ENCODE results near the gene COMMD1.
"Not testable (repeated sequence)": the region's sequence is repeated elsewhere in the genome, so short reads cannot be mapped to it uniquely, and the experiment has no call there.

Gene COMMD1

DNA sequence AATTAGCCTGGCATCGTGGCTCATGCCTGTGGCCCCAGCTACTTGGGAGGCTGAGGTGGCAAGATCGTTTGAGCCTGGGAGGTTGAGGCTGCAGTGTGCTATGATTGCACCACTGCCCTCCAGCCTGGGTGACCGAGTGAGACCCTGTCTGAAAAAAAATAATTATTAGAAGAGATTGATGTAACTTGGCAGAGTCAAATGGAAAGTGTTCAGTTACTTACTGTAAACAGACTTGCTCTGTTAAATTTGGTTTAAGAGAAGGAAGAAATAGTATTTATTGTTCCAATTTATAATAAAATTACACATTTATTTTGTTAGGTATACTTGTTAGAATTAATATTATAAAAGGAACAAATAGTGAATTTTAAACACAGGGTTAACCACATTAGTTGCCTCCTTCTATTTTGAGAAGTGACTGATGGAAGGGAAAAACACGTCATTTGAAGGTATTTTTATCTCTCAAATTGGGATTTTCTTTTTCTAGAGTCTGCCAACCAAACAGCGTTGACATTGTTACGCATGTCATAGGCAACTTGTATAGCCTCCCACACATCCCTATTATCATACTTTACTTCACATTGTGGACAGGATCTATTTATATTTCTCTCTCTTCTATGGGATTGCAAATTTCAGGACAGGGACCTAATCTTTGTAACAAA lies 171.6 kb downstream of the COMMD1 start:
- DNase-seq: no peak

DNA sequence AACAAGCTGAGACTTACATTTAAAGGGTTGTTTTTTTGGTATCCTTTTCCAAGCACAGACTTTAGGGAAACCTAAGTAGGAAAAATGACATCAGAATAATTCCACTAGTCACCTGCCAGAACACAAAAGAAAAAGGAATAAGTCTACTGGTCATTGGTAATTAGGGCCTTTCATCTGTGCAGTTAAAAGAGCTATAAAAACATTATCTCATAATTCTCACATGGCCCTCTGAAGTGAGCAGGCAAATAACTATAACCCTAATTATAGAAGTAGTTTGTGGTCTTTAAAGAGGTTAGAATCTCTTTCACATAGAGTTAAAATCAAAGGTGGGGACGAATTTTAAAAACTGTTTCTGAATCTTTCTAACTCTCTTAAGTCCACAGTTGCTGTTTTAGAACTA lies 179.3 kb downstream of the COMMD1 start:
- DNase-seq: peak; percentile 12

DNA sequence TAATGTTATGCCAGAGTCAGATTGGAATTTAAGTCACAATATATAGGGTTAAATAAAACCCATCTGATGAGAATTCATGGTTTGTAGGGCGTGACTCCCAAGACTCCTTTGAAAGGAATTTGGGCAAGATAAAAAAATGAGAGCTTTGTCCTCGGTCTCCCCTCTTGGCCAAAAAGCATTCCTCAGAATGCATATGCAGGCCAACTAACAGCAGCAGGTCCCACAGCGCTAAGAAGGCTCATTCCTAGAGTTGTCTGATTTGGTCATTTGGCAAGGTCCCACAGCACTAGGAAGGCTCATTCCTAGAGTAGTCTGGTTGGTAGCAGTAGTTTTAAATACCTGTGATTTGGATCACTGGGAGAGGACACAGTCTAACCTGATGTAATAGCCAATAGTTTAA lies 184.2 kb downstream of the COMMD1 start:
- DNase-seq: no peak

DNA sequence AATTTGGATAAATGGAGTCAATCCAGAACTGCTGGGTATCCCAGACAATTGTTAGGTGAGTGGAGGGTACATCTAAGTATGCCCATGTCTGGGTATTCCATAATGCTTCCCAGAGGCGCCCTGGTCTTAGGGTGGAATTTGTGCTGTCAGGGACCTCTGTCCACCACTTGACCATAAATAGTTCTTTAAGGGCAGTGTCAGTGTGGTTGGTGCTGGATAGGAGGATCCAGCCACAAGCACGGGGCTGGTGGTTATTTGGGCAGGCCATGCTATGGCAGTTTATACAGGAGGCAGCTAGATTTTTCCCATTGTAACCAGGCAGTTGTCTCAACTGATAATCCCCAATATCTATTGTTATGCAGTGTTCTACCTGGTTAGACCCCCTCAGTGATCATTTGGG lies 186.0 kb downstream of the COMMD1 start:
- no peak for DNase-seq

DNA sequence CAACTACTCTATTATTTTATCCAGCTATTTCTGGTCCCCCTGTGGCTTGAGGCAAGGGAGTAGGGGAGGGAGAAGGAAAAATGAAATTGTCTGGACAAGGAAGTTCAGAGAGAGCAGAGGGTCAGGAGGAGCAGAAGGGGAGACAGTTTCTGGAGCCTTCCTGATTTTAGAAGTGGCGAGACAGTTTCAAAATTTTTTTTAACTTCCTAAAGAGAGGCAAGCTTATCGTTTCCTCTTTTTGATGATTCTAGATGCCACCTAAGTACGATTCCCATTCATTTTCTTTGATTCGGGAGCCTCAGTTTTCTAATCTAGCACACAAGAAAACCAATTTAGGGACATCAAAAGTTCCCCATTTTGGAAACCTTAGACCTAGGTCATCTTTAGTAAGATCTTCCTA lies 193.6 kb downstream of the COMMD1 start:
- no peak for DNase-seq

DNA sequence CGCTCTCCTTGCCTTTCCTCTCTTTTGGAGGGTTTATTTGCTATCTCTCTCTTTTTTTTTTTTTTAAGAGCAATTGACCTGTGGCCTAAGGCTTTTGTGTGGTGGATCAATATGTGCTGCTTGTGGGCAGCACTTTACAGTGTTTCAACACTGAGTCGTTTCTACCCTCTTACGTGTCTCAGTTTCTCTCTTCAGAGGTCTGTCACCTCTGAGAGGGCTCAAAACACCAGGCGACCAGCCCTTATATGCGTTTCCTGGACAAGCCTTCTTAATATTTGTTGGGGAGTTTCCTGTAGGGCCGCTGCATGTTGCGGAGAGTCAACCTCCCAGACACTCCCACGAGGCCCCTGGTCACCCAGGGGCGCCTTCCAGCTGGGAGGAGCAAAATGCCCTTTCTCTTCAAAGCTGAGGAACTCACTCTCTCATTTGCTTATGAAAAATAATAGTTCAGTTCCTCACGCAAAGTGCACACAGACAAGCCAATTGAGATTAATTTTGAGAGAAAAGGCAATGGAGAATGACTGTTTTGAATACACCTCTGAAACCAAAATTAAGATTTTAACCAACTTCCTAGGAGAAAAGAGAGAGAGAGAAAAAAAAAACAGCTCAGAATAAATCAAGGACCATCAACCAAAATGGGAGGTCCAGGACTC lies 194.2 kb downstream of the COMMD1 start:
- no peak for DNase-seq

DNA sequence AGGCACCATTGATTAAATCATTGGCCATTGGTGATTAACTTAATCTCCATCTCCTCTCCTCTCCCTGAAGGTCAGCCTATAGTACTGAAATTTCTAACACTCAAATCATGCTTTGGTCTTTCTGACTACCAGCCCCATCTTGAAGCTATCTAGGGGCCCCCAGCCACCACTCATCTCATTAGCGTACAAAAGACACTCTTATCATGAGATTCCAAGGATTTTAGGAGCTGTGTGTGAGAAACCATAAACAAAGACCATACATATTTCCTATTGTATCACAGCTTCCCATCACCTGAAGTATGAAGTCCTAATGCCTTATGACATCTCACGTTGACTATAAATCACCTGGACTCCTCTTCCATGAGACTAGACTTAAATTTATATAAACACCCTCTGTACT lies 196.4 kb downstream of the COMMD1 start:
- no peak for DNase-seq

DNA sequence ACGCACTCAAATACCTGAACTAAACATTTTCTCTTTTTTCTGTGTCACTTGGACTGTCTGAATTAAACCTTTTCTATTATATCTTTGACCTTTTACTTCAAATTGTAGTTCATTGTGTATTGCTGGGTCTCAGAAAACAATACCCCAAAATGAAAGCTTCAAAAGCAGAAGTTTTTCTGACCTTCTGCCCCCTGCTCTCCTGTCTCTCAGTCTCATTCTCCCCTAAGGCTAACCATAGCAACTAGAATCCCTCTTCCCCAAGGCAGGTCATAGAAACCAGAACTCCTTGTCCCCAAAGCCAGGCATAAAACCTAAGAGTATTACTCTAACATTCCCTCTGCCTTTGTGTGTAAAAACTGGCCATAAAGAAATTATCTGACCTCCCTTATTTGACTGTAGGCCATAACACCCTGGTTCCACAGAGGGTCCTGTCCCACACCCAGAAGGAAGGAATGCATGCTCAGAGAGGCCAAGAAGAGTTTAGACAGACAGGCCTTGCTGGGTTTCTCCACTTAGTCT lies 197.0 kb downstream of the COMMD1 start:
- DNase-seq: no peak

DNA sequence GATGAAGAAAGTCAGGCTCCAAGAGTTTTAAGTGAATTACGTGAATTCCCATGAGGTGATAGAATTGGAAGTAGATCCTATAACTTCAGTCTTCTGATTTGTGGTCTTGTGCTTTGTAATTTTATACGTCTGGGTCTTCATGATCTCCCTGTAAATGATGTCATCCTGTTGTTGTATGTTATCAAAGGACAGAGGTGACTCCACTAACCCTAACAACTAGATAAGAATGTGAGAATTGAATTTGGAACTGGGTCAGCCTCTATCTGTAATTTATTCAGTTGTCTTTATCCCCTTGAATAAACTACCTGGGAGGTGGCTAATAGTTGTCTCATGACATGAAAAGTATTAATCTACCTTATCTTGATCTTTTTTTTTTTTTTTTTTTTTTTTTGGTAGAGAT lies 204.1 kb downstream of the COMMD1 start:
- no peak for DNase-seq

DNA sequence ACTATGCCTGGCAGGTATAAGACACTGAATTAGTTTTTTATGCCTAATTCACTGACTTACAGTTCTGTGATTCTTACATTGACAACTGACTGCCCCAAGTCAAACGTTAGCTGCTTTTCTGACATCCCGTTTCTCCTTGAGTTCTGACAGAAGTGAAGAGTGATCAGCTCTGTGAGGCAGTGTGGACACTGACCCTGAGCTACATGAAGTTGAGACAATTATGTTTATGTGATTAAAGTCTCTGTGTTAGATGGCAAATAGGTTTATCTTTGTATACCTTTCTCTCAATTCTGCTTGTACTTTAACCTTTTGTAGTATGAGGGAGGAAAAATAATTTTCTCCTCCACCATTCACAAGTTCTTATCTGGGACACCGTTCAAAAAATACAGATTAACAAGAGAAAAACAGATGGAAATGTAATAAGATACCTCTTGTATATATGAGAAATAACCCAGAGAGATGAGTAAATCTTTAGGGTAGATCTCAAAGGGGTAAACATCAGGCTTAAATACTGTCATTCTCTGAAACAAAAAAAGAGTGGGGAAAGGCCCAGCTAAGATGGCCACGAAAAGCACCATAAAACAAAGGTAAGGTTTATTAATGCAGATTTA lies 205.0 kb downstream of the COMMD1 start:
- no peak for DNase-seq

DNA sequence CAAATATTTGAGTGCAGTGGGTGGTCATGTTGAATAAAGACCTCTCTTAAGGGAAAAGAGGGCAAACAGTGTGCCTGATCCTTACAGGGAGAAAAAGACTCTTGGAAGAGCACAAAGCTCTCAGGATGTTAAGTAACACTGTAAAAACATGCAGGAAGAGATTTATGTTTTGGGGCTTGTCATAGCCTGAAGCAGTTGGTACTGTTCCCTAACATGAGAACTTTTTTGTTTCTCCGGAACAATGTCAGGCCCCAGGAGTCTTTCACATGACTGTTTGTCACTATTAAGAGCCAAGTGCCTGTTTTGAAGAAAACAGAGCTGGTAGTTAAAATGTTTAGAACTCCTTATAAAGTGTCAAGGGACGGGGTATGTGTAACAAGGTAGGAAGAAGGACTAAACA lies 206.7 kb downstream of the COMMD1 start:
- no peak for DNase-seq

DNA sequence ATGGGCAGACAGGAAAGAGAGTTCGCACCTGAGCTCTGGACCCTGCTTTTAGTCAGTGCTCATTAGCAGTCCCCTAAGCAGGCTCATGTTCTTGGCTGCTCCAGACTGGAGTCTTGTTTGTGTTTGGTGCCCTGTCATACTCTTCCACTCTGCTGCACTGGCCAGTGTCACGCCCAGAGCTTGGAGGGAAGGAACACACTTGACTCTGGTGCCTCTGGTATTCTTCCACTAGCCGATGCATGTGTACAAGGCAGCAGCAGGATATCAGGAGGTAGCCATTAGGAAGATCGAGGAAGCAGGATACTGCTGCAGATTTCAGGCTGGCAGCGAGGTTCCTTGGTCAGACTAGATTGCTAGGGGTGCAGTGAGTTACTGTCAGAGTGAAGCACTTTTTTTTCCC lies 209.1 kb downstream of the COMMD1 start:
- no peak for DNase-seq

DNA sequence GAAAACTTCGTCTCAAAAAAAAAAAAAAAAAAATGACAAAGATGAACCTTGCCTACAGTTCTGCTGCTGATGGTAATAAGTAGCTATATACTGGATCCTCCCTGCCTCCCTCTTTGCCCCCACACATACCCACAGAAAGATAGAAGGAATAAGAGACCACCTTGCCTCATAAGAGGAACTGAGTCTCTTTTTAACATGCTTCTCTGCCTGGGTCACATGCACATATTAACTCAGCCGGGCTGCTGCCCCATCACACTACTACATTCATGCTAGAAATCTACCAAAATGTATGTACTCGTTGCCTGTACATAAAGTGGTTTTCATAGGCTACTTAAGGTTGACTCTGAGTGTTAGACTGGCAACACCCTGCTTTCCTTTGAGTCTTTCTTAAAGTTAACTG lies 211.5 kb downstream of the COMMD1 start:
- no peak for DNase-seq

DNA sequence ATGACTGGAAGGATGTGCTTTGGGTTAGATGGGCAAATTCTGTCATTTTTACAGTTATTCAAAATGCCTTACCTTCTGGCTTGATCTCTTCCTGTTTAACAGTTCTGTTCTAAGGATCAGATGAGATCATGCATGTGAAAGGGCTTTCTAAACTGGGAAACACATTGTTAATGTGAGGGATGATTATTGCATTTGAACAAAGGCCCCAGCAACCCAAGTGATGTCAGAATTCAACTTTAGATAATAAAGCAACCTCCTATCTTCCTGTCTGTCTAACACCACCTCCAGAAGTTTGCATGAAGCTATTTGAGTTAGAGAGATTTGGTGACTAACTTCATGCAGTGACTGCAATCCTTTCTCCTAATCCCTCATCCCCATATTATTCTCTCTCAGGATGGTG lies 212.7 kb downstream of the COMMD1 start:
- DNase-seq: no peak

DNA sequence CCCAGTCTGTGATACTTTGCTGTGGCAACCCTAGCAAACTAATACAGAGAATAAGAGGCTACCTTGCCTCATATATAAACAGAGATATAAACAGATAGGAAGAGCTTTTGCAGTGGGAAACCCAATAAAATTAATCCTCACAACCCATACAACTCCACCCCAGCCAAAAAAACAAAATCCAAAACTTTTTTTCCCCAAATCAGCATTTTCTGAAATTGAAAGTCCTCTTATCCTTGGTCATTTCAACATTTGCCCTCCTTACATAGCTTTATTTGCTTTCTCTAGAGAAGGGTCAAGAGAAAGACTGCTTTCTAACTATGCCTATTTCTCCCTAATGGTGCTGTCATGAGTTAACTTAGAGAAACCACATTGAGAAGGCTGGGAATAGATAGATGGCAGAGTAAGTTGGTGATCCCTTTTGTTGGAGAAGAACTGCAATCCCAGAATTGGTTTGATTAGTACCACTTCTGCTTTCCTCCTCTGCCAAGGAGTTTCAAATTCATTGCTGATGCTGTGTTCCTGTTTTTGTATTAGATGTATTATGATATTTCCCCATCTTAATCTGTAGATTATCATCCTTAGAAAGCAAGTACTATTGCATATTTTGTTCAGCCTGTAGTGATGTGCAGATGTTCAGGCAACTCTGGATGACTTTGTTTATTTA lies 214.0 kb downstream of the COMMD1 start:
- no peak for DNase-seq

DNA sequence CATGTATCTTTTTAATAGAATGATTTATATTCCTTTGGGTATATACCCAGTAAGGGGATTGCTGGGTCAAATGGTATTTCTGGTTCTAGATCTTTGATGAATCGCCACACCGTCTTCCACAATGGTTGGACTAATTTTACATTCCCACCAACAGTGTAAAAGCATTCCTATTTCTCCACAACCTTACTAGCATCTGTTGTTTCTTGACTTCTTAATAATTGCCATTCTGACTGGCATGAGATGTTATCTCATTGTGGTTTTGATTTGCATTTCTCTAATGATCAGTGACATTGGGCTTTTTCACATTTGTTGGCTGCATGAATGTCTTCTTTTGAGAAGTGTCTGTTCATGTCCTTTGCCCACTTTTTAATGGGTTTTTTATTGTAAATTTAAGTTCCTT lies 220.8 kb downstream of the COMMD1 start:
- not testable (repeated sequence) for DNase-seq

DNA sequence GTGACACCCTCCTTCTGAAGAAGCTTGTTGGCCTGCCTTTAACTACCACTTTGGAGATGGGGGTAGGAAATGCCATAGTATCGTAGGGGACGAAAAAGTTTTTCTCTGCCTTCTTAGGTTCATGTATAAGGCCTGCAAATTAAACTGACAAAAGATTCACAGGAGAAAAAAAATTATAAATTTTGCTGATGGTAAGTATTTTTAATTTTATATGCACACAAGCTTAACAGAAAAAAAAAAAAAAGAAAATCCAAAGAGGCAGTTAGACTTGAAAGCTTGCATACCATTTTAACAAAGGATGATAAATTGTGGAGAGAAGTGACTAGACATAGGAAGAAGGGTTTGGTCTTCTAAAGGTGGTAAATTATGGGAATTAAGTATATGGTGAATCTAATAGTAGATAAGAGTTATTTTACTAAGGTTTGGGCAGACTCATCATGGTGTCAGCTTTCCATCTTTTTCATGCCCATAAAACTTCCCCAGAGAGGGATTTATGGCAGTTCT lies 227.9 kb downstream of the COMMD1 start:
- no peak for DNase-seq

DNA sequence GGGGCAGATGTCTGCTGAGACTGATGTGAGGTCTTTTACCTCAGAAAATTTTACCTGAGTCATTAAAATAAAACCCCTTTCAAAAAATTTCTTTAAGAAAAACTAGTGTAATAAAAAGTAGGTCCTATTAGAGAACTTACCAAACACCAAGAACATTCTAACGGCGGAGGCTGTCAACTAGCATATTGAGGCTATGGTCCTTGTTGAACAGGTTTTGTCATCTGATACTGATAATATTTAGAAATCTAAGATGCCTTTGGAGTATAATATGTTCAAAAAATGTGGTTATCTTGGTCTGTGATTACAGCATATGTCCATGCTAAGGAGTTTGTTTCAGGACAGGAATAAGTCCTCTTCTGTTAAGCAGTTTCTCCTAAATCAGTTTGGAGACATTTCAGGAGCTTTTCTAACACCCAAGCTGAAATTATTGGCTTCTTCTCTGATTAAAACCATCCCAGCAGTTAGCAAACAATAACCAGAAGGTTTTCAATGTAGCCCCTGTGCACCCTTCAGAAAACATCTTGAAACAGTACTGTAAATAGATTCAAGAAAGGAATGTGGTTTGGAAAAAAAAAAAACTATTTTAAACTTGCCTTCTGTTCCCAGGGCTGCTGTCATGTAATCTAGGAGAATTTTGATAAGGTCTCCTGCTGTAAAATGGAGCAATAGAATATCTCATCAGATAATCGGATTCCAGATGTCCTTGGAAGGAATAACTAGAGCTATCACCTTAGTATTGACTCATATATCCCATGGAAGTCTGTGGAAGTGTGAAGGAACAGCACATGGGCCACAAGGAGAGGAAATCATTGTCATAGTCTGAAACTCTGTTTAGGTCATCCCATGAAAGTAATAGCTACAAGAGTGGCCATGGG lies 231.7 kb downstream of the COMMD1 start:
- no peak for DNase-seq

DNA sequence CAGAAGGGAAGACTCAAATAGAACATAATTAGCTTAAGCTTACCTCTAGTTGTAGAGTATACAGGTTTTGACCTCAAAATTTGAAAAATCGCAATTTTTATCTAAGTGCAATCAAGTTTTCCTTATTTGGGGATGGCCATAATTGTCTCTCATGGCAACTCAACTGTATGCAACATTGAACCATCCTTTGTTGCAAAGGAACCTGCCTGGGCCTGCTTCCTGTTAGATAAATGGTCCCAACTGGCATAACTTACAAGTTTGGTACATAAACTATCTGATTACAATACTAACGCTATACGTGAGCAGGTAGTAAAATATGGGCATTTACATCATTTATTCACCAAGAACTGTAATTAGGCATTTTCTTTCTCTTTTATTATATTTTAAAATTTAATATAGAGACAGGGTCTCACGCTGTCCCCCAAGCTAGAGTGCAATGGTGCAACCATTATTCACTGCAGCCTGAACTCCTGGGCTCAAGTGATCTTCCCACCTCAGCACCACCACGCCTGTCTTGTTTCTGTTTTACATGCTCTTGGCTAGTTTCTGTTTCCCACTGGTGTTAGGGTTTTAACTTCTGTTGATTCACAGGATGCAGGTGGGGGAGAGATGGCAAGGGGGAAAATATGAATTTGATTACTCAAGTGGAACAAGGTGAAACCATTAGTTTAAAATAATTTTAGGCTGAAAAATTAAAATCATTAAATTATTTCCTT lies 235.1 kb downstream of the COMMD1 start:
- no peak for DNase-seq

DNA sequence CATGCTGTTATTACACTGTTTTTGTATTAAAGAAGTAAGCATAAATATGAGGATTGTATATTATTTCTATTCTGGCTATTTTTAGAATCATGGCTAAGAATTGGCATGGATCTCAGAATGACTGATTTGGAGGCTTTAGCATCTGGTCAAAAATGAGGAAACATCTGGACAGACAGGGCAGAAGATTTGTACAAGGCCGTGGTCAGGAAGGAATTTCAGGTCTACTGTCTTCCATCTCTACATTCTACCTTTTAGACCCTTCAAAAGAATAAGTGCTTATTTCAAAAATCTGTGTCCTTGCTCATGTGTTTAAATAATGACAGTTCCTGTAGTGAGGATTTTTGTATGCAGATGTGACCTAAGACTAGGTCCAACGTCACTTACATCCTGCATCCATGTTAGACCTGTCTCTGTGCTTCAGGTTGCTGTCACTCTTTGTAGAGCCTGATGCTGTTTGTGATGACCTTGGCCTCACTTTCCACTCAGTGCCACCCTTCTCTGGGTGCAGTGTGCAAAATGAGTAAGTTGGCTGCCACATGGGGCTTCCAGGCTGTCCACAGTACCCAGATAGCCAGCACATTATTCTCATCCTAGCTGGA lies 235.8 kb downstream of the COMMD1 start:
- no peak for DNase-seq

DNA sequence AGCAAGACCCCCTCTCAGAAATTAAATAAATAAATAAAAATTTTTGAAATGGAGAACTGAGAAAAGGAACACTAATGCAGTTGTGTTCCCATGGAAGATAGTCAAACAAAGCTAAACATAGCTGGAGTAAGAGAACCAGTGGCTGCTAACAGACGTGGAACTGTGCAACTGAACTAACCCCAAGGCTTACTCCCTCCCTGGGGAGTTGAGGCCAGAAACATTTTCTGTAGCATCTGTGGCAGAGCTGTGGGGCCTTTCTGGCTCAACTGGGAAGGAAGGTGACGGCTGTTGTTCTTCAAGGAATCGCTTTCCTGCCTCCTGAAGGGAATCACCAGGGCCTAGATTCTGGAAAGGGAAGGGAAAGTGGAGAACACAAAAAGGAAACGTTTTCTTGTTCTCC lies 236.6 kb downstream of the COMMD1 start:
- DNase-seq: no peak

DNA sequence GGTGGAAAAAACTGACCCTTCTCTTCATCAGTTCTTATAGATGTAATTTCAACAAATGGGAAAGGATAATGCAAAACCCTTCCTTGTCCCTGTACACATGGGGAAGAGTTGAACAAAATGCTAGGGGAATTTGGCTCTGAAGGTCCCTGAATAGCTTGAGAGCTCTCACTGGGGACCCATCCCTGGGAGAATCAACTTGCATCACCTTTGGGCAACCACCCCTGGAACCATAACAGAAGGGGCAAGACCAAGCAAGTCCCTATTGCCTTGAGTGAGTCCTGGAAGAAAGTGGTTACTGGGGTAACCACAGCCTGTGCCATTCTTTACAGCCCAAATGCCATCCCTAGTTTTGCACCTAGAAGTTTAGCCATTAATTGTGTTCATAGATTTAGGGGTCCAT lies 238.2 kb downstream of the COMMD1 start:
- DNase-seq: no peak

Data from NCI-H748 treated with DMSO at 0.1 percent for 48 hours (cell line).